Bronchial epithelial cell (primary cell): Measurements from ENCODE around the gene F12. TPM values are rescaled to one million over a fixed set of nuclear protein-coding genes. Genes with fewer than 3 reads are reported as not detected.

Source experiments
- DNase-seq: peaks from one replicate; pipeline ENCODE4 v3.0.0-alpha.2; 2010; ENCODE audit warnings: low read depth
- FAIRE-seq: peaks from 2 replicates; lab custom pipeline; 2011; peaks lifted over from hg19 to GRCh38; lab: Jason Lieb, UNC
- H3K27me3 ChIP-seq: 2 replicates; pipeline ENCODE4 v1.5.1; 2011; ENCODE audit warnings: low read length; ENCODE audit not compliant: control insufficient read depth, insufficient read depth
- H3K36me3 ChIP-seq: 2 replicates; pipeline ENCODE4 v1.5.1; 2011; ENCODE audit warnings: low read length; ENCODE audit not compliant: control insufficient read depth, insufficient read depth
- H3K4me3 ChIP-seq: 2 replicates; pipeline ENCODE4 v1.5.1; 2011; ENCODE audit warnings: mild to moderate bottlenecking, low read depth, low read length, control low read depth
- total RNA-seq: library from RNA; depleted of rRNA; stranded (reverse); fragments of >200 nt; gene quantifications from 2 replicates; pipeline ENCODE4 v1.2.1, GENCODE V29; 2014
- TF ChIP-seq, protein P1 (sequence below): IDR thresholded peaks from 2 replicates; pipeline ENCODE4 v1.5.1; 2011; ENCODE audit warnings: mild to moderate bottlenecking, moderate library complexity, low read length, control low read depth, inconsistent platforms; ENCODE audit not compliant: insufficient read depth, severe bottlenecking

The F12 gene
- total RNA-seq, 1 donor from 2014 or later = 7.9 TPM

DNA sequence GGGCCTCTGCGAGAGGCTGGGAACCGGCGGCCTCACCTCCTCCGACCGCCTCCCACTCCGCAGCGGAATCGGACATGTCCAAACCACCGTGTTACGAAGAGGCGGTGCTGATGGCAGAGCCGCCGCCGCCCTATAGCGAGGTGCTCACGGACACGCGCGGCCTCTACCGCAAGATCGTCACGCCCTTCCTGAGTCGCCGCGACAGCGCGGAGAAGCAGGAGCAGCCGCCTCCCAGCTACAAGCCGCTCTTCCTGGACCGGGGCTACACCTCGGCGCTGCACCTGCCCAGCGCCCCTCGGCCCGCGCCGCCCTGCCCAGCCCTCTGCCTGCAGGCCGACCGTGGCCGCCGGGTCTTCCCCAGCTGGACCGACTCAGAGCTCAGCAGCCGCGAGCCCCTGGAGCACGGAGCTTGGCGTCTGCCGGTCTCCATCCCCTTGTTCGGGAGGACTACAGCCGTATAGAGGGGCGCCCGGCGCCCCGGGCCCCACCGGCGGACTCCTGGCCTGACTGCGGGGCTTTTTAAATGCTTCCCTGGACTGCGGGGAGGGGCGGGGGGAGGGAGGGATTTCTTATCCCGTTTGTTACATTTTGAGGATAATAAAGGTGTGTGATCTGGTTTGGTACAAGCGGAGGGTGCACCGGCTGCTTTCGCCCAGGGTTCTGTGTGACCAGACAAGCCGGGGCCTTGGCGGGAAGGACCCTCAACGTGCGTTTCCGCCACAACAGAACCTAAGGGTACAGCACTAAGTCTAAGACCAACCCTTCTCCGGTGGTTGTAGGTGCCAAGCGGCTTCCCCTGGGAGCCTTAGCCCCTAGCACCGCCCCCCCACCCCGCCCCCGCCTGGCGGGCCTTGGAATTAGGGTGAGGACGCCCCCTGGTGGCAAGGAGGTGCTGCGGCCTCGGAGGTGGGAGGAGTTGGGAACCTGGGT lies 46.6 kb upstream of the F12 start:
- DNase-seq (peak; percentile 71), FAIRE-seq (no peak)
- H3K27me3 ChIP-seq = no peaks in the 10 kb centered on the region
- H3K4me3 ChIP-seq = peak overlapping the region; percentile 64
- H3K36me3 ChIP-seq = peaks cover 16% of the 10 kb centered on the region
- TF ChIP-seq, protein P1, sequence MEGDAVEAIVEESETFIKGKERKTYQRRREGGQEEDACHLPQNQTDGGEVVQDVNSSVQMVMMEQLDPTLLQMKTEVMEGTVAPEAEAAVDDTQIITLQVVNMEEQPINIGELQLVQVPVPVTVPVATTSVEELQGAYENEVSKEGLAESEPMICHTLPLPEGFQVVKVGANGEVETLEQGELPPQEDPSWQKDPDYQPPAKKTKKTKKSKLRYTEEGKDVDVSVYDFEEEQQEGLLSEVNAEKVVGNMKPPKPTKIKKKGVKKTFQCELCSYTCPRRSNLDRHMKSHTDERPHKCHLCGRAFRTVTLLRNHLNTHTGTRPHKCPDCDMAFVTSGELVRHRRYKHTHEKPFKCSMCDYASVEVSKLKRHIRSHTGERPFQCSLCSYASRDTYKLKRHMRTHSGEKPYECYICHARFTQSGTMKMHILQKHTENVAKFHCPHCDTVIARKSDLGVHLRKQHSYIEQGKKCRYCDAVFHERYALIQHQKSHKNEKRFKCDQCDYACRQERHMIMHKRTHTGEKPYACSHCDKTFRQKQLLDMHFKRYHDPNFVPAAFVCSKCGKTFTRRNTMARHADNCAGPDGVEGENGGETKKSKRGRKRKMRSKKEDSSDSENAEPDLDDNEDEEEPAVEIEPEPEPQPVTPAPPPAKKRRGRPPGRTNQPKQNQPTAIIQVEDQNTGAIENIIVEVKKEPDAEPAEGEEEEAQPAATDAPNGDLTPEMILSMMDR = peak; percentile 92

DNA sequence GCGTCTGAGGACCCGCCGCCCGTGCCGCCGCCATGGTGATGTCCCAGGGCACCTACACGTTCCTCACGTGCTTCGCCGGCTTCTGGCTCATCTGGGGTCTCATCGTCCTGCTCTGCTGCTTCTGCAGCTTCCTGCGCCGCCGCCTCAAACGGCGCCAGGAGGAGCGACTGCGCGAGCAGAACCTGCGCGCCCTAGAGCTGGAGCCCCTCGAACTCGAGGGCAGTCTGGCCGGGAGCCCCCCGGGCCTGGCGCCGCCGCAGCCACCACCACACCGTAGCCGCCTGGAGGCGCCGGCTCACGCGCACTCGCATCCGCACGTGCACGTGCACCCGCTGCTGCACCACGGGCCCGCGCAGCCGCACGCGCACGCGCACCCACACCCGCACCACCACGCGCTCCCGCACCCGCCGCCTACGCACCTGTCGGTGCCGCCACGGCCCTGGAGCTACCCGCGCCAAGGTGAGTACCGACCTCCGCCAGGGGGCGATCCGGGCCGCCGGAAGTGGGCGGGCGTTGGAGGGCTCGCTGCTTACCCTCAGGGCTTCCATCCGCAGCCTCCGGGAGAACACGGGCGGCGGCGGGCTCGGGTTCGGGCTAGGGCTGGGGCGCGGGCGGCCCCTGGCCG lies 45.8 kb upstream of the F12 start:
- DNase-seq (peak; percentile 46), FAIRE-seq (no peak)
- Histone ChIP-seq H3K4me3 (peak overlapping the region; percentile 64), H3K27me3 (no peaks in the 10 kb centered on the region), H3K36me3 (peaks cover 14% of the 10 kb centered on the region)
- TF ChIP-seq, protein P1 = peak; percentile 84

DNA sequence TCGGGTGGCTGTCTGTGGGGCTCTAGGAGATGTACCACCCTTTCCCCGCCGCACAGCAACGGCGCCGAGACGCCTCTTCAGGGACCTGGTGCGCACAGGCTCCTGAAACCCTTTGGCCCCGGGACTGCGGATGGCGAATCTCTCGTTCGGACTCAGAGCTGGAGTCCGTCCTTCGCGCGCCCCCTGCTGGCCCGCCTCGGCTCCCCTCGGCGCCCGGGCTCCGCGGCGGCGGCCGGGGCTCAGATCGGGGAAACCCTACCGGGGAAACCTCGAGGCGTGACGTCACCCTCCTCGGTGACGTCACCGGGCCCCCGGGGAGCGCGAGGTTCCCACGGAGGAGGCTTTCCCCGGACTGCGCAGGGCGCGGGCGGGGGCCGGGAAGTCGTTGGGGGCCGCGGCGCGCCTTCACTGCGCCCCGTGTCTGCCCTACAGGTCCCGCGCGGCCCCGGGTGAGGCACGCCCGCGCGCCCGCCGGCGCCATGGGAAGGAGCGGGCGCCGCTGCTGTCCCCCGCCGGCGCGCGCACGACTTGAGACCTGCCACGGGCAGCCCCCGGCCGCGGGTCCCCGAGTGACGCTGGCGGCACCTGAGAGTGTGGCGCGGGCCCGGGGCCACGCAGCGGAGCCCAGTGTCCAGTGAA lies 45.2 kb upstream of the F12 start:
- FAIRE-seq (no peak), DNase-seq (peak; percentile 71)
- TF ChIP-seq, protein P1 = peak; percentile 79
- H3K27me3 ChIP-seq = no peaks in the 10 kb centered on the region
- peak overlapping the region; percentile 64 for H3K4me3 ChIP-seq
- H3K36me3 ChIP-seq = peaks cover 14% of the 10 kb centered on the region

DNA sequence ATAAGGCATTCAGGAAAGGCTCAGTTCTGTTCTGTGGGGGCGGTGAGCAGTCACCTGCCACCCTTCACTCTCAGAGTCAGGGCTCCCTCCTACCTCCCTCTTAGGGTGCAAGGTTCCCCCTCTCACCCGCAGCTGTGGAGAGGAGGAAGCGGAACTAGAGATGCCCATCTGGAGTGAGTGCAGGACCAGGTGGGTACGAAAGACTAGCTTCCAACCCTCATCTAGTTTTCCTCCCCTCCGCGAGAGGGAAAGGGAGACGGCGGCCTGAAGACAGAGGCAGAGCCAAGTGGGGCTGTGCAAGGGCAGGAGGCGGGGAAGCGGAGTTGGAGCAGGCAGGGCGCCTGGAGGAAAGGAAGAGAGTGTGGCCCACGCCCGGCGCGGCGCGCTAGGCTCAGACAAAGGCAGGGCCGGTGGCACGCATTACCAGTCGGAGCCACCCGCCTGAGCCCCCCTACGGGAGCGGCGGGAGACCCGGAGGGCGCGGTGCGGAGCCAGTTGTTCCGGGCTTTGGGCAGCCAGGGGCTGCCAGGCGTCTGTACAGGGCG lies 44.6 kb upstream of the F12 start:
- DNase-seq = no peak
- H3K27me3 ChIP-seq = no peaks in the 10 kb centered on the region
- TF ChIP-seq, protein P1 = no peak
- H3K4me3 ChIP-seq = peak overlapping the region; percentile 64
- H3K36me3 ChIP-seq = peaks cover 11% of the 10 kb centered on the region
- FAIRE-seq = no peak

DNA sequence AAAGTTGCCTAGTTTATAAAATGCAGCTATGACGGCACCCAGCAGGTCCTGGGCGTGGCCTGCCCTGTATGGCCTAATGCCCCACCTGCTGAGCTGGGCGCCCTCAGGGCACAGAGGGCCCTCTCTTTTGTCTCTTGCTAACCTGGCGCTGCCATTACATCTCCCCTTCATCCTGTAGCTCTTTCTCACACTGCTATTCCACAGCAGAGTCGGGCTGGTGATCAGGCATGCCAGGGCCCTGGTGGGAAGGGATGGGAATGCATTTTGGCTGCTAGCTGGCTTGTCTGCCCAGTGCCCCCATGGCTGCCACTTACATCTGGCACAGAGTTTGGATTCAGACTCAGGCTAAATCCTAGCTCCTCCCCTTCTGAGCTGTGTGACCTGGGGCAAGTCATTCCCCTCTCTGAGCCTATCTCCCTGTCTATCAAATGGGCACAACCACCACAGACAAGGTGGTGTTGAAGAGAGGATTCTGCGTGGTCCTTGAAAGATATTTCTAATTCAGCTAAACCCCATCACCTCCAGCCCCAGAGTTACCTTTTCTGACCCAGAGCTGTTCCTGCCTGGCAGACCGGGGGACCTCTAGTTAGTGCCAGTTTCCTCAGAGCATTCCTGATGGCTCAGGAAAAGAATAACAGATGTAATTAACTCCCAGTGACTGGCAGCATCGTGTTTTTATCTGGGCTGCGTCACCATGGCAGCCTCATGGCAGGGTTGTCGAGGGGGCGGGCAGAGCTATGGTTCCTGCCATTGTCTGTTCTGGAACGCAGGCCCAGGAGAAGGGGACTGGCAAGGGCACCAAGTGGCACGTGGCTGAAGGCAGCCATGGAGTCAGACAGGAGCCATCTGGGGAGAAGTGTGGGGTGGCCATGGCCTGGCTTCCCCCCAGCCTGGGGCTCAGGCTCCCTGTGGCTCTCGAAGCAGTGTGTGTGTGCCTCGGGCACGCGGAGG lies 43.6 kb upstream of the F12 start:
- DNase-seq (no peak), FAIRE-seq (no peak)
- H3K36me3 ChIP-seq = peaks cover 2% of the 10 kb centered on the region
- no peak overlapping the region for H3K4me3 ChIP-seq
- no peaks in the 10 kb centered on the region for H3K27me3 ChIP-seq
- TF ChIP-seq, protein P1 = peak; percentile 5
